ELR (cell line): ENCODE results near the gene NTNG2.

Experiments
- DNase-seq: peaks from one replicate; pipeline ENCODE4 v3.0.0-alpha.2; 2015; ENCODE audit warnings: low read depth

NTNG2 gene

DNA sequence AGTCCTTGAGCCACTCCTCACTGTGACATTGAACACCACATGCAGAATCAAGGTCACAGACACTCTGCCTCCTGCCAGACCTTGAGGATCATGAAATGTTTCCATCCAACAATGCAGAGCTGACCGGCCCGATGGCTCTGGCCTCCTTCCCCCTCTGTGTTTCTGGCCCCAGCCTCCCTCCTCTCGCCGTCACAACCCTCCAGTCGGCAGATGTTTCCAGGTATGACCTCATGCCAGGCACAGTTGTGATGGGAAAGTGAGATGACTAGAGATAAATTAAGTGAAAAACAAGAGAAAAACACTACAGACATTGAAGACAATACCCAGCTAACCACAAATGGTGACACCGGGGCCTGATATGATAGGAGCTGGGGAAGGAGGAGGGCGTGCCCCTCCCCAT lies 9.8 kb downstream of the NTNG2 start:
- DNase-seq = no peak

DNA sequence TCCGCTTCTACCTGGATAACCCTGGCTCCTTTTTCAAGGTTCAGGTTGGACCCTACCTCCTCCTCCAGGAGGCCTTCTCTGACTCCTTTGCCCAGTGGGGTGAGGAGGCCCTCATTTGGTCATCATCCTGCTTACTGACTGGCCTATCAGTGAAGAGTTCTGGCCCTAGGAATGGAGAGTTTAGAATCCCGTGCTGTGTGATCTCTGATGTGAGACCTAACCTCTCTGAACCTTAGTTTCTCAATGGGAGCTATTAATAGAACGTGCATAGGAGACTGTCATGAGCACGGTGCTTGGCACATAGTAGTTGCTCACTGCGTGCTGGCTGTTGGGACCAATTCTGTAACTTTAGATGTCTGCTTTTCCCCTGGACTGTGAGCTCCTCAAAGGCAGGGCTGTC lies 10.3 kb downstream of the NTNG2 start:
- DNase-seq = no peak

DNA sequence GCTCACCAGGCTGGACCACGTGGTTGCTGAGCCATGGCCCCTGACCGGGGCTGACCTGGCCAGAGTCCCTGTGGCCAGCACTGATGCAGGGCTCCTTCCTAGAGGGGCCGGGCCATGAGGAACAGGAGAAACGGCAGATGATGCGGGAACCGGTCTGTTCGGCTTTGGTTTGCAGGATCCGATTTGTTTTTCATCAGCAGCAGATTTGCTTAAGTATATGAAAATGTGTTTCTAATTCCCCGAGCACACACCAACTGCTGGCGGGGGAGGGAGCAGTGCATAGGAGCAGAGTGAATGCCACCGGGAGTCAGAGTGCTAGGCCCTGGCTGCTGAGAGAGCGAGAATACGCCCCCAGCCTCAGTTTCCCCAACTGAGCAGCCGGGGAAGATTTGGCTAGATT lies 13.6 kb downstream of the NTNG2 start:
- no peak for DNase-seq

DNA sequence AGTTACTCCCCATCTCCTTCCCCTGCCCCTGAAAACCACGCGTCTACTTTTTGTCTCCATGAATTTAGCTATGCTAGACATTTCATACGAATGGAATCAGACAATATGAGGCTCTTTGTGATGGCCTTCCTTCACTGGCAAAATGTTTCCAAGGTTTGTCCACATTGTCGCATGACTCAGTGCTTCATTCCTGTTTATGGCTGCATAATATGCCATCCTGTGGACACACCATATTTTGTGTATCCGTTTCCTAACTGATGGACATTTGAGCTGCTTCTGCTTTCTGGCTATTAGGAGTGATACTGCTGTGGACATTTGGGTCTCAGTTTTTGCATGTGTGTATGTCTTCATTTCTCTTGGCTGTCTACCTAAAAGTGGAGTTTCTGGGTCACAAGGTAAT lies 14.5 kb downstream of the NTNG2 start:
- DNase-seq = no peak

DNA sequence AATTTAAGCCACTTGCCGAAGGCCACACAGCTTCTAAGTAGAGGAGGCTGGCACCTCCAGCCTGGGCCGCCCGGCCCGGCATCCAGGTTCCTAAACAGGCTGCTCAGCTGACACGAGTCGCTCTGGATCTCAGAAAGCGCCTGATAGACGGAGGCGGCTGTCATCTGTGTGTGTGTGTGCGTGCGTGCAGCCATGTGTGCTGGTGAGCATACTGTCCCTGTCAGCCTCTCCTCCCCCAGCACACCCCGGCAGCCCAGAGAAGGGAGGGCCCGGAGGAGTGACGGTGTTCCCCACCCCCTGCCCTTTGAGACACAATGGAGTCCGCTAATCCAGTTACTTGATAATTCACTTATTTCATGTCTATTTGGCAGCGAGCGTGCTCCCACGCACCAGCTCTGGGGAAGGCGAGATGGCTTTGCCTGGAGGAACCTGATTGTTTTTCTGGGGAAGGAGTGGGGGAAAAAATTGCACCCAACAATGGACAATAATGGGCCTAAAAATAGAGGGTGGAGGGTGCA lies 20.0 kb downstream of the NTNG2 start:
- no peak for DNase-seq

DNA sequence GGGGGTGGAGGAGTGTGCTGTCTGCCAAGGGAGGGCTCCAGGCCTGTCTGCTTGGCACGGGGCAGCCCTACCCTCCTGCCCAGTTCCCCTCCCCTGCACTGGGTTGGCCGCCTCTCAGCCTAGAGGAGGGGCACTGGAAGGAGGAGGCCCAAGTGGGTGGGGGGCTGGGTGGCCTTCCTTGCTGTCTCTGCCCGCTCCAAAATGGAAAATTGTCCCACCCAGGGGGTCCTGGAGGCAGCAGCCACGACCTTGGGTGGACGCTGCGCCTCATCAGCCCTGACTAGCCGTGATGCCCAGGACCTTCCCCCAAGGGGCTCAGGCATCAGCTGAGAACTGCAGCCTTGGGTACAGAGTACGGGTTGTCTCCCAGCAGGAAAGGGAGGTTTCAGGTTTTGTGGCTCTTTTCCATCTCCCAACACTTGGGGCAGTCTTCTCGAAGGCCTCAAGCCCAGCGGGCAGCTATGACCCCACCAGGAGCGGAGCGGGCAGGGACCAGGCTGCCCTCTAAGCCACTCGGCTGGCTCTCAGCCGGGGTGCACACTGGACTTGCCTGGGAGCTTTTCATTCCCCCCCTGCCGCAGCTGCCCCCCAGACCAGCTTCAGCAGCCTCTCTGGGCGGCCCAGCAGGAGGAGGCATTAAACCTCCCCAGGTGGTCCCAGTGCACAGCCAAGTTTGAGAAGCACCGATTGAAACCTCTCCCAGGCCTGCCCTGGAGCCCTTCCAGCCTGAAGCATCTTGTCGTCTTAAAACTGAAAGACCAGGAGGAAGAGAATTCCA lies 20.6 kb downstream of the NTNG2 start:
- DNase-seq = peak; percentile 39

DNA sequence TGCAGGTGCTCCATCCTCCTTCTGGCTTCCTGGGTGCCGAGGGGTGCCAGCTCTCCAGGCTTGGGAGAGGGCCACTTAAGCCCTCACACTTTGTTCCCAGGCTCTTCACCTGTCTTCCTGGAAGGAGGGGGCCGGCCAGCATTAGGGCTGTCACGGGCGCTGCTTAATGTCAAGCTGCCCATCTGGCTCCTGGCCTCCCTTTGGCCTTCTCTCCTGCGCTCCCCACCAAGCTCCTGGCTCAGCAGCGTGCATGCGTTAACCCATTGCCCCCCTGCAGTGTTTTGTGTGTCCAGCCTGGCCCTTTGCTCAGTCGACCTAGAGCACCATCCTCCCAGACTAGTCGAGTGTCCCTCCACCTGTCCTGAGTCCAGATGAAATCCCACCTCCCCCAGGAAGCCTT lies 21.3 kb downstream of the NTNG2 start:
- DNase-seq = no peak

DNA sequence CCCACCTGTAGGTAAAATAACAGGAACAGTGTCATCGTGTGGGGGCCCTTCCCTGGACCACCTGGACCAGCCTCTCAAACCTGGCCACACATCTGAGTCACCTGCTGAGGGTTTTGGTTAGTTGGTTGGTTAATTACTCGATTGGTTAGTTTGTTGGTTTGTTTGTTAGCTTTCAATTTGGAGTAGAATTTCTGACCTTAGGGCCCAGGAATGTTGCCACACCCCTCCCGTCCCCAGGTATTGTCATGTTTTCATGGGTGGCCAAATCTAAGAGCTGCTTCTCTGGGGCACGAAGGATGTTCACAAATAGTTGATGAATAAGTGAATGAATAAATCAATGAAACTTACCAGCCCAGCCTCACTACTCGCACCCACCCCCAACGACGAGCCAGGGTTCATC lies 21.9 kb downstream of the NTNG2 start:
- DNase-seq = no peak

DNA sequence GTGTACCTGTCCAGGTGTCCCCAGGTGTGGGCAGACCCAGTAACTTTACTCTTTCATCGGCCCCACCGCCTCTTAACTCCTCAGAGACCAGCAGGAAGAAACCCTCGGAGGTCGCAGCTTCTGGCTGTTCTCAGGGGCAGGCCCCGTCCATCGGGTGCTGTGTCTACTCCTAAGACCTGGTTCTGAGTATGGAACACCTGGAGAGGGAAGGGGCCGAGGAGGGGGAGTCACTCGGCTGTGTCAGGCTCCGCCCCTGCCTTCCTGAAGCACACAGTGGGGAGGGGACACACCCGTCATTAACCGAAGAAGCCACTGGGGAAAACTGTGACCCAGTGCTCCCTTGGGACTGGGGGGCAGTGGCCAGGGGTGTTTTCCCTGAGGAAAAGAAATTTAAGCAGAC lies 22.3 kb downstream of the NTNG2 start:
- no peak for DNase-seq

DNA sequence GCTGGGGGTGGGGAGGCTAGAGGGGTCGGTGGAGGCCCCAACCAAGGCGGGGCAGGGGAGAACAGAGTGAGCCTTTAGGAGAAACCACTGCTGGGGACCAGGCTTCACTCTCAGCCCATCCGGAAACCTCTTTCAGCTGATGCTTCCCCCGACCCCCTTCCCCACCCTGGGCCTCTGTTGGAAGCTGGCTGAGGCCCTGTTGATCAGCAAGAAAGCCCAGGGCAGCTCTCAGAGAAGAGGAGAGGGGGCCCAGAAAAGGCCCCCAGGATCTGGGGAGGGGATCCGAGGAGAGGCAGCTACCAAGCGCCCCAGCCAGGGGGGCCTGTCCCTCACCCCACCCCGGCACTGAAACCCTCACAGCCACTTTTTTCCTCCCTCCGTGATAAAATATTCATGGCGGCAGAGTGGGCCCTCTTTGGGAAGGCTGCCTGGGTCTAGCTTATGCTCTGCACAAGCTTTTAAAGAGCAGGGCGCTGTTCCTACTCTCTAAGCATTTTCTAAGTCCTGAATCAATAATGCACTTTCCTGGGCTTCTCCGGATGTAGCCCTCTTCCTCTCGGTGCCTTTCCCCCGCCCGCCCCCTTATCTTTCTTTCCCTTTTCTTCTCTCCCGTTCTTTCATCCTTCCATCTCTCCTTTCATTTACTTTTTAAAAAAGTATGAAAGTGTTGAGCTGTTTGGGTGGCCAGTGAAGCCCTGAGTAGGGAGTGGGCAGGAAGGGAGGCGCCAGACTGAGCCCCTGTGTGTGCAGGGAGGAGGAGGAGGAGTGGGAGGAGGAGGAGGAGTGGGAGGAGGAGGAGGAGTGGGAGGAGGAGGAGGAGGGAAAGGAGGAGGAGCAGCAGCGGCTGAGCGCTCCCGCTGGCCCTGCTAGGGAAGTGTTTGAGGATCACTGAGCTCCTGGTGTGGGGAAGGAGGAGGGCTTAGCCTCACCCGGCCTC lies 23.5 kb downstream of the NTNG2 start:
- no peak for DNase-seq

DNA sequence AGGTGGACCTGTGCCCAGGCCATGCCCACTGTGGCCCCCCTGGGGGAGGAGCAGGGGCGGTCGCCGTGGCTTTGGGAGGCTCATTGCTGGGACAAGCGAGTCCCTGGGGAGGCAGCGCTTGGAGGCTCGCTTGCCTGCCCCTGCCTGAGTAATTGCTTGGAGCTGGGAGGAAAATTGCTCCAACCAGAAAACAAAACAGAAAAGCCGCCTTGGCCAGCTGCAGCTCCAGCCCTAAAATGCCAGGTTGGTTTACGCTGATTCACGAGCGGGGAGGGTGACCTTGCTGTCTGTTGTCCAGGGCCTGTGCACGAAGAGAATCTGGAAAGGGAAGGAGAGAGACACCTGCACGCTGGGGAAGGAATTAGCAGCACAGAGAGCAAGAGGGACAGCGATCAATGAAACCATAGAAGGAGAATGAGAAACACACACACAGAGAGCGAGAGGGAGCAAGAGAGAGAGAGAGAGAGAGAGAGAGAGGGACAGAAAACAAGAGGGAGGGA lies 25.3 kb downstream of the NTNG2 start:
- no peak for DNase-seq

DNA sequence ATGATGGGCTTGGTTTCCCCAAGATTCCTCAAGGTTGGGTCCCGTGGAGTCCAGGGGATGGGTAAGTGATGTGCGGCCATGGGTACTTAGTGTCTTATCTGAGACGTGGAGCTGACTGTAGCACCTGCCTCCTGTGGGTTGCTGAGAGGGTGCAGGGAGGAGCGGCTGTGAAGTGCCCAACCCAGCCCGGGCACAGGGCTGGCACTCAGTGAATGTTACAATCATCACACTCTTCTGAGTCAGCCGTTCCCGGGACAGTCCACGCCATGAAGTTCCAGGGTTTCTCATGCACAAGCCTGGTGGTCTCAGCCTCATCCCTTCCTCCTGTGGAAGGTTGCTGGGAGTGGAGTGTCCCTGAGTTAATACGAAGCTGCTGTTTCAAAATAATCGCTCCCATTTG lies 29.1 kb downstream of the NTNG2 start:
- DNase-seq = no peak

DNA sequence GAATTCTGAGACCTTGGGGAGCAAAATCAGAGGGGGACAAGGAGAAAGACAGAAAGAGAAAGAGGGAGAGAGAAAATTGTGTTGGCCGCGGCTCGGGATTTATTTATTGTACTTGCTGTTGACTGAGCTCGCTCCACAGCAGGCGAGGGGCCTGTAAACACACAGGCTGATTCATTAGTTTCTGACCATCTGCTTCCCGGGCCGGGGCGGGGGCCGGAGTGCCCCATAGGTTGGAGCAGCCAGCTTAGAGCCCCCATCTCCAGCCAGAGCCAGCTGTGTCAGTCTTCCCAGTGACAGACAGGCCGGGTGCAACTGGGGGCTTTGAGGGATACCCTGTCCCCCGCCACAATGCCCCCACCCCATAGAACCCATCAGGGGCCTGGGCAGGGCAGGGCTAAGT lies 30.9 kb downstream of the NTNG2 start:
- DNase-seq = no peak

DNA sequence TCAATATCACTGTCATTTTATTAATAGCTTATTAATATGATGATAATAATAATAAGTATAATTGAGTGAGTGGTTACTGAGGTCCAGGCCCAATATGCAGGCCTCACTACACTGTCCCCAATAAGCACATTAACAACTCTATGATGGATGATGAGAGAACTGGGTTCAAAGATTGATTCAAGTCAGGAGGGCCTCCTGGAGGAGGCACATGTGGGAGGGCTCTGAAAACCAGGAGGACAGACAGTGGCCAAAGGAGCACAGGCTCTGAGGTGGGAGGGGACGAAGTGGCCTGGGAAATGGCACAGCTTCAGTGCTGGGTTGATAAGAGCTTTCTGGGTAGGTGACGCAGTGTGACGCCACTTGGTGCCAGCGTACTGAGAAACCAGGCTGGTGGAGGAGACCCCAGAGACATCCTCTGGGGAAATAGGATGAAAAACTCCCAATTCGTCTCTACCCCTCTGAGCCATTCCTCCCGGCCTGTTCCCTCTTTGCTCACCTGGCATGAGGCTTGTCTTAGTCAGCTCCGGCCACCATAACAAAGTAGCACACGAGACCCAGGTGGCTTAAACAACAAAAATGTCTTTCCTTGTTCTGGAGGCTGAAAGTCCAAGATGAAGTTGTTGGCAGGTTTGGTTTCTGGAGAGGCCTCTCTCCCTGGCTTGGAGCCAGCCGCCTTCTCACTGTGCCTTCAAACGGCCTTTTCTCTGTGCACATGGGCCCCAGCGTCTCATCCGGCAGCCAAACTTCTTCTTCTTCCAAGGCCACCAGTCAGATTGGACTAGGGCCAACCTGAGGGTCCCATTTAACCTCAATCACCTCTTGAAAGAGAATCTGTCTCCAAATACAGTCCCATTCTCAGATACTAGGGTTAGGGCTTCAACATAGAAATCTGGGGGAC lies 31.6 kb downstream of the NTNG2 start:
- no peak for DNase-seq

DNA sequence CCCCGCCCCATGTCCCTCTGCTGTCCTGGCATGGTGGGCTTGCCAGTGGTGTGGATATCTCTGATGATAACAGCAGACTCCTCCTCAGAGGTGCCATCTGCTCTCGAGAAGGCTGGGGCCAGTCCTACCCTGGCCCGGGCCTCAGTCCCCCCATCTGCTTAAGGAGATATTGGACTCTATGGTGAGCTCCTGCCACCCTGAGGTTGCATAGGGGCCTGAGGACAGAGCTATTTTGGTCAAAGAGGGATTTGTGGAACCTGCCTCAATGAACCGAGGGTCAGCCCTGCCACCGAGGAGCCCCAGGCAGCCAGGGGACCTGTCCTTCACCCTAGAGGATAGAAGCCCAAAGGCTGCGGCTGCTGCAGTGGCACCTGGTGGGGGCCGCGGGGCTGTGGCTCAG lies 32.6 kb downstream of the NTNG2 start:
- DNase-seq = no peak

DNA sequence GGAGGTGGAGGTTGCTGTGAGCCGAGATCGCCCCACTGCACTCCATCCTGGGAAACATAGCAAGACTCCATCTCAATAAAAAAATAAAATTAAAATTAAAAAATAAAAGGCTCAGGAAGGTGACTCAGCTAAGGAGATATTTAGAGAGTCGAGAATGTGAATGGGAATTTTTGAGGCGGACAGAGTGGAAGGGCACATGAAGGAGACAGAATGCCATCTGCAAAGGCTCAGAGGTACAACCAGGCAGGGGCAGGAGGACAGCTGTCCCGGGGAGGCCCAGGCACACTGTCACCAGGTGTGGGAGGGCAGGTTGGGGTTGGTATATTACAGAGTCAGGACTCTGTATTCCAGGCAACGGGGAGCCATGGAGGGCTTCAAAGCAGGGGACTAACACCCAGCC lies 35.5 kb downstream of the NTNG2 start:
- DNase-seq = no peak

DNA sequence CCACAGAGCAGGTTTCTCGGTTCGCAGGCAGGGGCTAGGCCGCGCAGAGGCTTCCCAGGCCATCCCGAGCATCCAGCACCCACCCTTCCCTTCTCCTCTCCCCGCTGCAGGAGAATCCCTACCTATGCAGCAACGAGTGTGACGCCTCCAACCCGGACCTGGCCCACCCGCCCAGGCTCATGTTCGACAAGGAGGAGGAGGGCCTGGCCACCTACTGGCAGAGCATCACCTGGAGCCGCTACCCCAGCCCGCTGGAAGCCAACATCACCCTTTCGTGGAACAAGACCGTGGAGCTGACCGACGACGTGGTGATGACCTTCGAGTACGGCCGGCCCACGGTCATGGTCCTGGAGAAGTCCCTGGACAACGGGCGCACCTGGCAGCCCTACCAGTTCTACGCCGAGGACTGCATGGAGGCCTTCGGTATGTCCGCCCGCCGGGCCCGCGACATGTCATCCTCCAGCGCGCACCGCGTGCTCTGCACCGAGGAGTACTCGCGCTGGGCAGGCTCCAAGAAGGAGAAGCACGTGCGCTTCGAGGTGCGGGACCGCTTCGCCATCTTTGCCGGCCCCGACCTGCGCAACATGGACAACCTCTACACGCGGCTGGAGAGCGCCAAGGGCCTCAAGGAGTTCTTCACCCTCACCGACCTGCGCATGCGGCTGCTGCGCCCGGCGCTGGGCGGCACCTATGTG lies 36.1 kb downstream of the NTNG2 start:
- no peak for DNase-seq

DNA sequence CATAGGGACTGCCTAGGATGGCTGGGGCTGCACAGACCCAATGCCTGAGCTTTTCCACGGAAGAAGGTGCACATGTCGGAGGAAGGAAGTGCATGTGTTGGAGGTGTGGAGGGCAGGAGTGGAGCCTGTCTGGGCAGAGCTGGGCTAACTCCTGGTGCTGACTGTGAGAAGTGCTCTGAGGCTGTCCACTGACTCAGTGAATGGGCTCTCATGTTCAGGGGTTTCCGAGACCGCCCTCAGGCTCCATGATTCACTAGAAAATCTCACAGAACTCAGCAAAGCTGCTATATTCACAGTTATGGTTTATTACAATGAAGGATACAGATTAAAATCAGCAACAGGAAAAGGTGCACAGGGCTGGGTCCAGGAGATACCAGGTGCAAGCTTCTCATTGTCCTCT lies 37.2 kb downstream of the NTNG2 start:
- peak; percentile 17 for DNase-seq

DNA sequence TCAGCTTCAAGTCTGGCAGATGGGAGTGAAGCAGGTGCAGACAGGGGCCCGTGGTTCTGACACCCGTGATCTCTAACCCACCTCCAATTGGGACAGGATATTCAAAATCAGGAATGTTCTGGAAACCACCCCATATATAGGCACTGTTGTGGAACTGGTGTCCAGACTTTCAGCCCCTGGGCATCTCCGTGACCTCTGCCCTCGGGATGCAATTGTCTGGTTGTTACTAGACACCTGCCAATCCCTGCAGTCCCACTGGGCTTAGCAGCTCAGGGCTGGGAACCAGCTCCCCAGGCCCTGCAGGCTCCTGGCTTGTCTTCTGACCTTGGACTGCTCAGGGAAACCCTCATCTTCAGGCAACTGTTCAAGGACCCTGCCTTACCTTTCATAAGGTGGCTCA lies 38.8 kb downstream of the NTNG2 start:
- DNase-seq = no peak

DNA sequence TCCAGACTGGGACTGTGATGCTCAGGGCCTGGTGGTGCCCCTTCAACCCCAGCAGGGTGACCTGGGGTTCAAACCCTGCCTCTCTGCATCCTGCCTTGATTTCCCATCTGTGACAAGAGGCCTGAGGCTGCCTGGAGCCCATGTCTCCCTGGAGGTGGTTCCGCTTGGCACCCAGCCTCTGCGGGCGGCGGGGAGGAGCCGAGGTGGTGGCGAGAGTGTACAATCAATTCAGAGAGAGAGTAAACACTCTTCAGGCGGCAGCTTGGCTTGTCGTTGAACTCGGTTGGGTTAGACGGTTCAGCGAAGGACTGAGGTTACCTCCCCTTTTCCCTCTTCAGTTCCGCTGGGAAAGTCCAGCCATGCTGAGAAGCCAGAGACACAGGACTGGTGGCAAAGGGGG lies 39.3 kb downstream of the NTNG2 start:
- no peak for DNase-seq
